Activated CD4-positive, alpha-beta T cell treated with anti-CD3 and anti-CD28 coated beads, Interleukin-2, amount 50 U/mL, for 1 hour (primary cell): Measurements from ENCODE around the gene SHCBP1.
A peak's percentile ranks its signal among the peaks of the same experiment; 100 is the strongest.
"Not testable (repeated sequence)": the region's sequence is repeated elsewhere in the genome, so short reads cannot be mapped to it uniquely, and the experiment has no call there.

Experiments used
- DNase-seq: peaks from one replicate; pipeline ENCODE4 v3.0.0-alpha.2; 2020

The SHCBP1 gene

GRCh38 chr16:46621006-46621933 lies at the start of gene SHCBP1:
TSS of gene SHCBP1 (minus strand) at chr16:46621379. CDS start at chr16:46621359, 20 bp downstream.
- peak; percentile 52 for DNase-seq

GRCh38 chr16:46662123-46662522 lies 40.9 kb upstream of the SHCBP1 start:
- DNase-seq = no peak

- DNase-seq = no peak
Measured at GRCh38 chr16:46658925-46659324, 37.7 kb upstream of the SHCBP1 start.

- no peak for DNase-seq
Measured at GRCh38 chr16:46651305-46651704, 30.1 kb upstream of the SHCBP1 start.

- DNase-seq = no peak
Measured at GRCh38 chr16:46650254-46650623, 29.1 kb upstream of the SHCBP1 start.

GRCh38 chr16:46649588-46650253 lies 28.5 kb upstream of the SHCBP1 start:
- no peak for DNase-seq

GRCh38 chr16:46648656-46649055 lies 27.5 kb upstream of the SHCBP1 start:
- no peak for DNase-seq

GRCh38 chr16:46638947-46639925 lies 18.1 kb upstream of the SHCBP1 start:
- DNase-seq = no peak

- DNase-seq = no peak
Measured at GRCh38 chr16:46632778-46633733, 11.9 kb upstream of the SHCBP1 start.

GRCh38 chr16:46629331-46630219 lies 8.4 kb upstream of the SHCBP1 start:
- no peak for DNase-seq

GRCh38 chr16:46627746-46628145 lies 6.6 kb upstream of the SHCBP1 start:
- no peak for DNase-seq

- DNase-seq = not testable (repeated sequence)
Measured at GRCh38 chr16:46626681-46627080, 5.5 kb upstream of the SHCBP1 start.

- DNase-seq = not testable (repeated sequence)
Measured at GRCh38 chr16:46624862-46625261, 3.7 kb upstream of the SHCBP1 start.

GRCh38 chr16:46623707-46624106 lies 2.5 kb upstream of the SHCBP1 start:
- not testable (repeated sequence) for DNase-seq

- not testable (repeated sequence) for DNase-seq
Measured at GRCh38 chr16:46623246-46623645, 2.1 kb upstream of the SHCBP1 start.

- no peak for DNase-seq
Measured at GRCh38 chr16:46621934-46622676, 926 bp upstream of the SHCBP1 start.

GRCh38 chr16:46620266-46621005 lies 743 bp downstream of the SHCBP1 start:
- DNase-seq = no peak

- no peak for DNase-seq
Measured at GRCh38 chr16:46618516-46618915, 2.7 kb downstream of the SHCBP1 start.

GRCh38 chr16:46614006-46614405 lies 7.2 kb downstream of the SHCBP1 start:
- no peak for DNase-seq
